ENCODE measurements around the gene CRACR2A. TPM values are rescaled to one million over a fixed set of nuclear protein-coding genes. Genes with fewer than 3 reads are reported as not detected.
A peak's percentile ranks its signal among the peaks of the same experiment; 100 is the strongest.

The CRACR2A gene
- total RNA-seq, 2 experiments from 2014 or later: 38.5 to 40.1 TPM

DNA sequence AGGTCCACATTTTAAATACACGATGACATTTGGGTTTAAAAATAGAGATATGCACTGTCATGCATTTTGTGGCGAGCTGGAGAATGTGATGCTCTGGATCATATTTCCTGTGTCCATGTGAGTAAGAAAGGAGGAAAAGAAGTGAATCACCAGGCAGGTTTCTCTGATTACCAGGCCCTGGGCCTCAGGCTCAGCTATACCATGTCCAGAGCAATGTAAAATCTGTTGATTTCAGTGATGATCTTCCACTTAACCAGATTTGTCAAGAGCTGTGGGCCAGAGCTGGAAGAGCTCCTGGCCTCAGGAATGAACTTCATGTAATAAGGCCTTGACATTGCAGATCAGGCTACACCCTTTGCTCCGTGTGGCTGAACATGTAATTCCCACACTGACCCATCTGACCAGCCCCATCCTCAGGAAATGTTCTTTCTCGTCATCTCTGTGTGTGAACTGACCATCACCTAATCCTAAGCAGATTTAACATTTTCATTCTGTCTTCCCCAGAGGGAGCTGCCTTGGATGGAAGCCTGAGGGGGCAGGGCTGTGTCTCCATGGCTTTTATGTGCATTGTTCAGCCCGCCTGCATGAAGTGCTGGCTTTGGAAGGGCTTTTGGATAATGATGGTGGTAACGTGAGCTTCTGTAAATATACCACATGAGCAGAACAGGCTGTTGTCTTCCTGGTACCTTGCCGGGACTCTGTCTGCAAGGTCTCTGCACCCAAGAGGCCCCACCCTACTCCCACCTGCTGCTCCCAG lies 54.5 kb downstream of the CRACR2A start:
- ATAC-seq: no peak
- Mint-ChIP-seq H3K4me1 (ENCODE audit: low read depth) (no peaks in the 10 kb centered on the region), H3K9me3 (ENCODE audit: insufficient read depth) (peaks cover 5% of the 10 kb centered on the region), H3K4me3 (no peak overlapping the region), H3K36me3 (ENCODE audit: low read depth) (peaks cover 33% of the 10 kb centered on the region), H3K27ac (no peak overlapping the region), H3K27me3 (ENCODE audit: low read depth) (no peaks in the 10 kb centered on the region)
- DNase-seq: no peak
- CTCF ChIA-PET: interaction anchor here (0.8 kb wide), 1 partner anchor 66 kb away, joined by 3 read pairs; no protein-coding TSS in a partner anchor
- POLR2A ChIA-PET: interaction anchor here (0.6 kb wide), 1 partner anchor 225 kb away, joined by 3 read pairs; no protein-coding TSS in a partner anchor

GRCh38 chr12:3697311-3697870 lies 55.5 kb downstream of the CRACR2A start:
- Mint-ChIP-seq H3K36me3 (ENCODE audit: low read depth) (peaks cover 32% of the 10 kb centered on the region), H3K4me3 (no peak overlapping the region), H3K27ac (no peak overlapping the region), H3K9me3 (ENCODE audit: insufficient read depth) (no peaks in the 10 kb centered on the region), H3K4me1 (ENCODE audit: low read depth) (no peaks in the 10 kb centered on the region), H3K27me3 (ENCODE audit: low read depth) (no peaks in the 10 kb centered on the region)
- ATAC-seq (no peak), DNase-seq (no peak)
- CTCF ChIA-PET: interaction anchor here (0.7 kb wide), 1 partner anchor 86 kb away, joined by 3 read pairs; no protein-coding TSS in a partner anchor
- POLR2A ChIA-PET: interaction anchor here (0.7 kb wide), 1 partner anchor 8 kb away, joined by 4 read pairs; no protein-coding TSS in a partner anchor

GRCh38 chr12:3694673-3695072 lies 58.2 kb downstream of the CRACR2A start:
- no peak for ATAC-seq
- ChIA-PET CTCF (interaction anchor here (0.8 to 1.5 kb wide), 2 partner anchors 12 to 109 kb away, joined by 3 to 4 read pairs; no protein-coding TSS in a partner anchor), POLR2A (no interaction called here)
- DNase-seq: no peak
- Mint-ChIP-seq H3K27me3 (ENCODE audit: low read depth) (no peaks in the 10 kb centered on the region), H3K4me3 (no peak overlapping the region), H3K9me3 (ENCODE audit: insufficient read depth) (peaks cover 6% of the 10 kb centered on the region), H3K4me1 (ENCODE audit: low read depth) (no peaks in the 10 kb centered on the region), H3K36me3 (ENCODE audit: low read depth) (peaks cover 49% of the 10 kb centered on the region), H3K27ac (no peak overlapping the region)

DNA sequence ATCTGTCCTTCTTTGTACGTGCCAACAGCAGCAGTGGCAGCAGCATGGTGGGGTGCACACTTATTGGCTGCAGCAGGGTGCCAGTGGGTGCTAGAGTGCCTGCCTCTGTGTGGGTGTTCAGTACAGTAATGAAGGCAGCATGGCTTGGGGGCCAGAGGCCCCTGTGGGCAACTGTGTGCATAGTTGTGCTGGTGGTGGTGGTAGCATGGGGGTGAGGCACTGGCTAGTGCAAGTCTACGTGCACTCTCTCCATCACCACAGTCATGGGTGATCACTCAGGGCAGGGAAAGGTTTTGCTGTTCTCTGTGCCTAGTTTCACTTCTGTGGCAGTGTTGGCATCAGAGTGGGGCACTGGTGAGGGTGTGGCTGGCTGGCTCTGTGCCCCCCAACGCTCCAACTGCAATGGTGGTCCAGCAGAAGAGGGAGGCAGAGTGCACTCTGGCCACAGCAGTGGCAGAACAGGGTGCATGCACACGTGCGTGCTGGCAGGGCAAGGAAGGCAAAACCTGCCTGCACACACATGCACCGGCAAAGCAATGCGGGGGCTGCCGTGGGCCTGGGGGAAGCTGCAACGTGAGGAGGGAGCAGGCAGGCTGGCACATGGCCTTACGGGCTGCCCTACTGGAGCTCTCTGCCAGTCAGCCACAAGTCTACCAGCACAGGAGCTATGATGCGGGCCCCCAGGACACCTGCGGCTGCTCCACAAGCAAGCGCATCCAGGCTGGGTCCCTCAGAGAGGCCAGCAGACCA lies 60.1 kb downstream of the CRACR2A start:
- Mint-ChIP-seq H3K36me3 (ENCODE audit: low read depth) (peaks cover 51% of the 10 kb centered on the region), H3K4me1 (ENCODE audit: low read depth) (no peaks in the 10 kb centered on the region), H3K27me3 (ENCODE audit: low read depth) (no peaks in the 10 kb centered on the region), H3K9me3 (ENCODE audit: insufficient read depth) (peaks cover 6% of the 10 kb centered on the region), H3K4me3 (no peak overlapping the region), H3K27ac (no peak overlapping the region)
- no peak for ATAC-seq
- no peak for DNase-seq
- ChIA-PET POLR2A (no interaction called here), CTCF (interaction anchor here (1.2 kb wide), 1 partner anchor 12 kb away, joined by 4 read pairs; no protein-coding TSS in a partner anchor)

DNA sequence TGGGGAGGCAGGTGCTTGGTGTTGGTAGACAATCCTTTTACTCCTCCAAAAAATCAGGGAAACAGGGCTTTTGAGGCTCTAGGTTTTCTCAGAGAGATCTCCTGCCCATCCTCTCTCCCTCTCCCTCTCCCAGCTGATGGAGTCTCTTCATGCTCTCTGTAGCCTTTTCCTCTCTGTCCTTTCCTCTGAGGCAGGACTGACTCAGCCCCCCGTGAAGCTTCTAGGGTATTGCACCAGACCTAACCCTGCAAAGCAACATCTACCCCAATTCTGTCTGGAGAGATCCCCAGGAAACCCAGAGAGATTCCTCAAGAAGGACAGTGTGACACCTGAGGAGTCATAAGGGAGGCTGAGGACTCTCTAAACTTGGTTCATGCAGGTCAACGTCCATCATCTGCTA lies 66.4 kb downstream of the CRACR2A start:
- POLR2A ChIA-PET: no interaction called here
- no peak overlapping the region for H3K27ac Mint-ChIP-seq
- ATAC-seq: peak; percentile 27

DNA sequence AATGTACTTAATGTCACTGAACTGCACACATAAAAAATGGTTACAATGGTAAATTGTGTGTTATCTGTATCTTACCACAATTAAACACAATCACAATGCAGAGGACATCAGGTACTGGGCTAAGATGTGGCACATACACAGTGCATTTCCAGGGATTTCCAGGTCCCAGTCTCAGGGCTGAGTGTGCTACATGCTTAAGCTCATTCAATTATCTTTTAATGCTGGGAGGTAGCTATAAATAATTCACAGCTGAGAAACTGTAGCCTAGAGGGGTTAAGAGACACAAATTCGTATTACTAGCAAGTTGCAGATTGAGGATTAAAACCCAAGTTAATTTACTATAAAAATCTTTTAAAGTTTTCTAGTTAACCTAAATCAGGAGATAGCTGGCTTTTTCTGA lies 67.1 kb downstream of the CRACR2A start:
- POLR2A ChIA-PET: no interaction called here
- no peaks in the 10 kb centered on the region for H3K9me3 Mint-ChIP-seq (ENCODE audit: insufficient read depth)

More for the DNA sequence above, 66.4 kb downstream of the CRACR2A start:
- Mint-ChIP-seq H3K4me3 (no peak overlapping the region), H3K9me3 (ENCODE audit: insufficient read depth) (peaks cover 6% of the 10 kb centered on the region), H3K4me1 (ENCODE audit: low read depth) (peaks cover 10% of the 10 kb centered on the region), H3K36me3 (ENCODE audit: low read depth) (peaks cover 20% of the 10 kb centered on the region), H3K27me3 (ENCODE audit: low read depth) (no peaks in the 10 kb centered on the region)
- CTCF ChIA-PET: no interaction called here
- DNase-seq: no peak

DNA sequence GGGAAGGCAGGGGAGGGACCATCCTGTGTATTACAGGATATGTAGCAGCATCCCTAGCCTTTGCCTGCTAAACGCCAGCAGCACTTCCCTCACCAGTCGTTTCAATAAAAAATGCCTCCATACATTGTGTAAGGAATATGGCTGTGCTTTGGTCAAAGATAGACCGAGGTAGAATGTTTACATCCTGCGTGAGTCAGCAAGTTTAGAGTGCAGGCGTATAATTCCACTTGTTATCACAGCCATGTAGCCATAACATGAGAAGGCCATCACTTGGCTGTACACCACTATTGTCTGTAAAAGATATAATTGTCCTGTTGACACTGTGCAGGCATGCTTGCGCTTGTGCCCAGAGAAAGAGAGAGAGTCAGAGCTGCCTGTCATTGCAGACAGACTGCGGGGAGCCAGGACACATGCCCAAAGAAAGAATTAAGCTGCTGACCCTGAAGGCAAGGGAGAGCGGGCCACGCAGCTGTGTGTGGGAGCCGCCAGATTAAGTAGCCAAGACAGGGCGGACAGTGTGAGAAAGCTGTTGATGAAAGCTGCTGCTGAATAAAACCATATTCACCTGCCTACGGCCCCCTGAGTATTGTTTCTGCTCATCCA lies 68.4 kb downstream of the CRACR2A start:
- Mint-ChIP-seq H3K36me3 (ENCODE audit: low read depth) (peaks cover 12% of the 10 kb centered on the region), H3K27me3 (ENCODE audit: low read depth) (no peaks in the 10 kb centered on the region), H3K4me1 (ENCODE audit: low read depth) (peaks cover 10% of the 10 kb centered on the region), H3K27ac (no peak overlapping the region), H3K9me3 (ENCODE audit: insufficient read depth) (no peaks in the 10 kb centered on the region), H3K4me3 (no peak overlapping the region)
- CTCF ChIA-PET: no interaction called here
- POLR2A ChIA-PET: no interaction called here
- ATAC-seq (no peak), DNase-seq (no peak)

More for the DNA sequence above, 67.1 kb downstream of the CRACR2A start:
- CTCF ChIA-PET: no interaction called here
- Mint-ChIP-seq H3K27me3 (ENCODE audit: low read depth) (no peaks in the 10 kb centered on the region), H3K36me3 (ENCODE audit: low read depth) (peaks cover 17% of the 10 kb centered on the region), H3K4me1 (ENCODE audit: low read depth) (peaks cover 10% of the 10 kb centered on the region), H3K4me3 (no peak overlapping the region), H3K27ac (peak overlapping the region; percentile 17)
- no peak for DNase-seq
- no peak for ATAC-seq

- Mint-ChIP-seq H3K4me3 (no peak overlapping the region), H3K27ac (peak overlapping the region; percentile 47), H3K36me3 (ENCODE audit: low read depth) (peaks cover 17% of the 10 kb centered on the region), H3K4me1 (ENCODE audit: low read depth) (peaks cover 10% of the 10 kb centered on the region), H3K27me3 (ENCODE audit: low read depth) (no peaks in the 10 kb centered on the region), H3K9me3 (ENCODE audit: insufficient read depth) (no peaks in the 10 kb centered on the region)
- no peak for DNase-seq
- POLR2A ChIA-PET: no interaction called here
- CTCF ChIA-PET: interaction anchor here (1.1 kb wide), 1 partner anchor 16 kb away, joined by 3 read pairs; no protein-coding TSS in a partner anchor
- ATAC-seq: no peak
Measured at GRCh38 chr12:3683670-3684069, 69.2 kb downstream of the CRACR2A start.

GRCh38 chr12:3681595-3682061 lies 71.3 kb downstream of the CRACR2A start:
- H3K36me3 Mint-ChIP-seq (ENCODE audit: low read depth): peaks cover 27% of the 10 kb centered on the region
- no peaks in the 10 kb centered on the region for H3K9me3 Mint-ChIP-seq (ENCODE audit: insufficient read depth)
- ChIA-PET CTCF (interaction anchor here (1.2 to 1.3 kb wide), 2 partner anchors 10 to 122 kb away, joined by 5 read pairs; no protein-coding TSS in a partner anchor), POLR2A (interaction anchor here (0.5 kb wide), 1 partner anchor 27 kb away, joined by 3 read pairs; no protein-coding TSS in a partner anchor)
- no peak for ATAC-seq
- H3K4me1 Mint-ChIP-seq (ENCODE audit: low read depth): peaks cover 7% of the 10 kb centered on the region
- DNase-seq: no peak
- H3K27me3 Mint-ChIP-seq (ENCODE audit: low read depth): no peaks in the 10 kb centered on the region
- H3K4me3 Mint-ChIP-seq: no peak overlapping the region
- no peak overlapping the region for H3K27ac Mint-ChIP-seq

DNA sequence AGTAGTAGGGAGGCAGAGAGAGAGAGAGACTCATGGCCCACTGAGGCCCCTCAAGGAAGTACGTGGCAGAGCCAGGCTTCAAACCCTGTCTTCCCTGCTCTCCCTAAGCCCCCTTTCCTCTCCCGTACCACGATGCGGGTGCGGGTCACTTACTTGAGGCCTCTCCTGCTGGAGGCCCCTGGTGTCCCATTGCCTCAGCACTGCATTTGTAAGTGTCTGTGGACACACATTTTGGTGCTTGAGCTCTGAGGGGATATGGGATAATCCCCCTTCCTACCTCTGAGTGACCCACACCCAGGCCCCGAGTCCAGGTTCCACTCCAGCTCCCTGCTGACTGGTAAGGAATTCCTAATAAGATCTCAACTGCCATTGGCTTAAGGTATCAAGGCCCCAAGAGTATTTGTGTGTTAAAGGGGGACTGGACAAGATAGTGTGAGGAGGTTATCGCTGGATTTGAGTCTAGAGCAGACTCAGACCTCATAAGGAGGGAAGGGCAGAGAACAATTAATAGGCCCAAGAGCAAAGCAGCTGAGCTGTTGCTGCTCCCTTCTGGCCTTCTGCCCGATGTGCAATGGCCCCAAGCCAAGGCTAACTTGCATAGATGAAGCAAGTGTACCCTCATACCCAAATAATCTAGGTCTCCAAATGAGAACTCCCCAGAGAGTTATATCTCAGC lies 71.9 kb downstream of the CRACR2A start:
- CTCF ChIA-PET: interaction anchor here (1.3 kb wide), 1 partner anchor 10 kb away, joined by 5 read pairs; no protein-coding TSS in a partner anchor
- DNase-seq (no peak), ATAC-seq (no peak)
- POLR2A ChIA-PET: interaction anchor here (1.3 kb wide), 1 partner anchor 72 kb away, joined by 5 read pairs; the partner anchor contains the start of gene CRACR2A
- Mint-ChIP-seq H3K36me3 (ENCODE audit: low read depth) (peaks cover 30% of the 10 kb centered on the region), H3K9me3 (ENCODE audit: insufficient read depth) (no peaks in the 10 kb centered on the region), H3K27ac (no peak overlapping the region), H3K4me3 (no peak overlapping the region), H3K4me1 (ENCODE audit: low read depth) (peaks cover 3% of the 10 kb centered on the region), H3K27me3 (ENCODE audit: low read depth) (no peaks in the 10 kb centered on the region)

DNA sequence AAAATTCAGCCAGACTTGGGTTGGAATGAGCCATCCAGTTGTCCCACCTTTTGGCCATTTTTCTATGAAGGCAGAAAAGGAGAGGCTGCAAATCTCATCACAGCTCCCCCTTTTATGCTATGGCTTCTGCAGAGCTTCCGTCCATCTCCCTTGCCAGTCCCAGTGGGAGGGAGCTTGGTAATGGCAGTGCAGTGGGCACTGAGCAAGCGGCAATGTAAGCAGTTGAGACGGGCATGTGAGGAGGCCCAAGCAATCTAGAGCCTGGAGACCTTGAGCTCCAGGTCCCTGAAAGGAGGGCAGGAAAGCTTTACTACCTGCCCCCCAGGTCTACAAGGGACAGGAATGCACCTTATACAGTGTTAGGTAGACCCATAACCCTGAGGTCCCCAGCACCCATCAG lies 73.1 kb downstream of the CRACR2A start:
- H3K4me3 Mint-ChIP-seq: no peak overlapping the region
- no peaks in the 10 kb centered on the region for H3K9me3 Mint-ChIP-seq (ENCODE audit: insufficient read depth)
- ChIA-PET CTCF (interaction anchor here (1.2 to 1.5 kb wide), 2 partner anchors 98 to 379 kb away, joined by 3 to 4 read pairs; no protein-coding TSS in a partner anchor), POLR2A (interaction anchor here (0.5 to 1.3 kb wide), 2 partner anchors 10 to 73 kb away, joined by 3 to 5 read pairs; partner anchors contain the start of gene CRACR2A)
- ATAC-seq (no peak), DNase-seq (no peak)
- H3K27me3 Mint-ChIP-seq (ENCODE audit: low read depth): no peaks in the 10 kb centered on the region
- peaks cover 26% of the 10 kb centered on the region for H3K36me3 Mint-ChIP-seq (ENCODE audit: low read depth)
- H3K4me1 Mint-ChIP-seq (ENCODE audit: low read depth): no peaks in the 10 kb centered on the region
- H3K27ac Mint-ChIP-seq: no peak overlapping the region

Measured in activated CD8-positive, alpha-beta T cell treated with anti-CD3 and anti-CD28 coated beads, Interleukin-2, amount 10 ng/mL, durations not matched to agents 7 days and 5 days (primary cell).